B cell (primary cell): Measurements from ENCODE around the gene HS3ST6. TPM values are rescaled to one million over a fixed set of nuclear protein-coding genes. Genes with fewer than 3 reads are reported as not detected.

Experiments used
- ATAC-seq: fragments of 200-7000 bp; cut with Tn5 transposase; one replicate; pipeline ENCODE4 v1.10.0; 2021; ENCODE audit warnings: low read depth, mild to moderate bottlenecking, moderate number of reproducible peaks, moderate library complexity
- CTCF ChIA-PET: fragments of 350-600 bp; sonication (Branson Sonifier 250); formaldehyde crosslinking; loops from one replicate; lab custom pipeline; 2021; ENCODE audit warnings: antibody characterized with exemption, inconsistent platforms; lab: Charles Lee
- POLR2A ChIA-PET: fragments of 350-600 bp; sonication (Branson Sonifier 250); formaldehyde crosslinking; loops from one replicate; lab custom pipeline; 2021; ENCODE audit warnings: antibody characterized with exemption; lab: Charles Lee
- DNase-seq: peaks from one replicate; pipeline ENCODE4 v3.0.0; 2013
- H2AFZ ChIP-seq: 2 replicates; pipeline ENCODE4 v1.6.1; 2012; ENCODE audit warnings: mild to moderate bottlenecking, low read depth, low read length; ENCODE audit not compliant: insufficient read depth, poor library complexity, severe bottlenecking
- H3K27ac ChIP-seq, 2 donors: 1 replicate in 1 of 2; 2 replicates in 1 of 2; pipeline ENCODE4 v1.5.1; 2012 to 2013; ENCODE audit warnings: low read length in 2 of 2, mild to moderate bottlenecking in 2 of 2, moderate library complexity in 1 of 2
- H3K27me3 ChIP-seq, 4 experiments: fragments of 200-600 bp in 1 of 4; sonication (generic) in 1 of 4; replicated peaks in 1 of 4; 1 replicate in 2 of 4; 2 replicates in 2 of 4; pipeline versions ENCODE4 v1.6.1 to v1.7.0; 2013 to 2016; ENCODE audit warnings: low read length in 3 of 4, mild to moderate bottlenecking in 2 of 4, mixed read lengths in 1 of 4, moderate library complexity in 1 of 4; ENCODE audit not compliant: insufficient read depth in 4 of 4, control insufficient read depth in 3 of 4; ENCODE audit errors: control extremely low read depth in 1 of 4
- H3K36me3 ChIP-seq, 2 experiments: replicated peaks in 1 of 2; 1 replicate in 1 of 2; 2 replicates in 1 of 2; pipeline versions ENCODE4 v1.6.1 to v1.7.1; 2013; ENCODE audit warnings: low read length in 1 of 2; ENCODE audit not compliant: insufficient read depth in 2 of 2, control insufficient read depth in 1 of 2; ENCODE audit errors: control extremely low read depth in 1 of 2, extremely low read depth in 1 of 2
- H3K4me1 ChIP-seq, 2 donors: fragments of 200-600 bp in 1 of 2; sonication (generic) in 1 of 2; 1 replicate in 1 of 2; 2 replicates in 1 of 2; pipeline versions ENCODE4 v1.5.1 to v1.6.1; 2013 to 2017; ENCODE audit warnings: low read length in 2 of 2; ENCODE audit not compliant: control insufficient read depth in 2 of 2, insufficient read depth in 2 of 2
- H3K4me2 ChIP-seq: replicated peaks from 2 replicates; pipeline ENCODE3; 2012; ENCODE audit warnings: mild to moderate bottlenecking, low read depth, low read length; ENCODE audit not compliant: poor library complexity, severe bottlenecking
- H3K4me3 ChIP-seq, 5 experiments: fragments of 200-600 bp in 1 of 5; sonication (generic) in 1 of 5; 1 replicate in 3 of 5; 2 replicates in 2 of 5; pipeline versions ENCODE4 v1.5.1 to v1.7.0; 2011 to 2016; ENCODE audit warnings: low read length in 4 of 5, mild to moderate bottlenecking in 4 of 5, low read depth in 2 of 5, control low read depth in 1 of 5, moderate library complexity in 1 of 5; ENCODE audit not compliant: insufficient read depth in 1 of 5; ENCODE audit errors: control extremely low read depth in 1 of 5, extremely low read depth in 1 of 5
- H3K79me2 ChIP-seq: fragments of 200-600 bp; sonication (generic); one replicate; pipeline ENCODE4 v1.6.0; 2016; ENCODE audit warnings: low read length; ENCODE audit not compliant: control insufficient read depth, insufficient read depth
- H3K9ac ChIP-seq: fragments of 200-600 bp; sonication (generic); 2 replicates; pipeline ENCODE4 v1.6.1; 2017; ENCODE audit warnings: mild to moderate bottlenecking, low read length, moderate library complexity
- H3K9me3 ChIP-seq, 3 donors: one replicate each; pipeline versions ENCODE4 v1.6.1 to v1.7.1; 2013; ENCODE audit warnings: low read length in 2 of 3; ENCODE audit not compliant: control insufficient read depth in 2 of 3, insufficient read depth in 1 of 3; ENCODE audit errors: control extremely low read depth in 1 of 3
- H4K20me1 ChIP-seq: 2 replicates; pipeline ENCODE4 v1.6.0; 2012; ENCODE audit warnings: mild to moderate bottlenecking, low read length; ENCODE audit not compliant: insufficient read depth, control insufficient read depth, poor library complexity, severe bottlenecking
- H3K27ac Mint-ChIP-seq: one replicate; pipeline ENCODE4 v1.8.0; 2021; ENCODE audit warnings: mixed read lengths
- H3K27me3 Mint-ChIP-seq: one replicate; pipeline ENCODE4 v1.8.0; 2021; ENCODE audit warnings: mixed read lengths
- H3K4me1 Mint-ChIP-seq: one replicate; pipeline ENCODE4 v1.8.0; 2021; ENCODE audit warnings: mixed read lengths
- H3K4me3 Mint-ChIP-seq: one replicate; pipeline ENCODE4 v1.8.0; 2021; ENCODE audit warnings: mixed read lengths
- H3K9me3 Mint-ChIP-seq: one replicate; pipeline ENCODE4 v1.8.0; 2022; ENCODE audit warnings: mixed read lengths; ENCODE audit not compliant: insufficient read depth
- EZH2 ChIP-seq: IDR thresholded peaks from 2 replicates; pipeline ENCODE4 v1.6.1; 2012; ENCODE audit warnings: borderline replicate concordance, low read depth, mild to moderate bottlenecking, moderate library complexity, low read length; ENCODE audit not compliant: insufficient read depth, poor library complexity, severe bottlenecking
- WGBS: methylation state at CpG from one replicate; pipeline ENCODE4 v1.1.5; 2013; ENCODE audit warnings: missing lambda C conversion rate; ENCODE audit not compliant: insufficient coverage; 5-methylcytosine and 5-hydroxymethylcytosine counted together
- intact Hi-C: fragments of 100-400 bp; cut with micrococcal nuclease; formaldehyde crosslinking; loops from one replicate; pipeline ENCODE4 v1.10.0; 2022
- polyA plus RNA-seq: library from polyadenylated mRNA; depleted of rRNA; stranded (reverse); fragments of >200 nt; gene quantifications from 2 replicates; pipeline ENCODE4 v1.2.3, GENCODE V29; 2012
- total RNA-seq, 2 donors: library from RNA; stranded (reverse); fragments of 120-200 nt in 1 of 2; gene quantifications; 1 replicate in 1 of 2; 2 replicates in 1 of 2; pipeline versions ENCODE4 v1.2.3 to v1.2.4, GENCODE V29; 2013 to 2022
- TF ChIP-seq, protein P1 (sequence below): fragments of 200-600 bp; IDR thresholded peaks from one replicate; pipeline ENCODE4 v1.8.0; 2022; ENCODE audit warnings: antibody characterized with exemption, mild to moderate bottlenecking

HS3ST6 gene
- total and polyA plus RNA-seq, 2 donors (not counting 1 experiment from before 2014, with no cell fraction given), result not detected

DNA sequence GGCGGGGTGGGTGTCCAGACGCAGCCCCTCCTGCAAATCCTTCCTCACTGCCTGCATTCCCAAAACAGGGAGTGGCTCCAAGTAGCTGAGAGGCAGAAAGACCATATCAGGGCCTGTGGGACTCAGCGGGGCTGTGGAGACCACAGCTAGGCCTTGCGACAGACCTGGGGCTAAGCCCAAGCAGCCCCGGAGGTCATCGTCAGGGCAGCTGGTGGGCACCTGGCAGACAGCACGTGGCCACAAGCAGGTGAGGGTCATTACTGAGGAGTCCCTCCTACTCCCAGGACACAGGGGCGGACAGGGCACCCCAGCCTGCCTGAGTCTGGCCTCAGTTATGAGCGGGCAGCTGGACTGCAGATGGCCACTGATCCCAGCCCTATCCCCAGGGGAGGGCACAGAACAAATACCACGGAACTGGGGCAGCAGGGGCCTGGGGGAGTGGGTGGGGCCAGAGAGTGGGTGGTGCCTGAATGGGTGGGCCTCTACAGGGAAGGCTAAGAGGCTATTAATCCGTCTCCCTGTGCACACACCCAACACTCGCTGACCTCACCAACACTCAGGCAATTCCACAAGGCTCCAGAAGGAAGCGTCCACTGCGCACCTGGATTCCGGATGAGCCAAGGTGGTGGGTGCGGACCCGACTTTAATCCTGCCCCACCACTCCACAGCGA is 8.5 kb downstream of the HS3ST6 start:
- no peak overlapping the region for H3K4me2 ChIP-seq
- no peaks in the 10 kb centered on the region for H3K79me2 ChIP-seq
- no peaks in the 10 kb centered on the region for H3K36me3 ChIP-seq
- TF ChIP-seq, protein P1, sequence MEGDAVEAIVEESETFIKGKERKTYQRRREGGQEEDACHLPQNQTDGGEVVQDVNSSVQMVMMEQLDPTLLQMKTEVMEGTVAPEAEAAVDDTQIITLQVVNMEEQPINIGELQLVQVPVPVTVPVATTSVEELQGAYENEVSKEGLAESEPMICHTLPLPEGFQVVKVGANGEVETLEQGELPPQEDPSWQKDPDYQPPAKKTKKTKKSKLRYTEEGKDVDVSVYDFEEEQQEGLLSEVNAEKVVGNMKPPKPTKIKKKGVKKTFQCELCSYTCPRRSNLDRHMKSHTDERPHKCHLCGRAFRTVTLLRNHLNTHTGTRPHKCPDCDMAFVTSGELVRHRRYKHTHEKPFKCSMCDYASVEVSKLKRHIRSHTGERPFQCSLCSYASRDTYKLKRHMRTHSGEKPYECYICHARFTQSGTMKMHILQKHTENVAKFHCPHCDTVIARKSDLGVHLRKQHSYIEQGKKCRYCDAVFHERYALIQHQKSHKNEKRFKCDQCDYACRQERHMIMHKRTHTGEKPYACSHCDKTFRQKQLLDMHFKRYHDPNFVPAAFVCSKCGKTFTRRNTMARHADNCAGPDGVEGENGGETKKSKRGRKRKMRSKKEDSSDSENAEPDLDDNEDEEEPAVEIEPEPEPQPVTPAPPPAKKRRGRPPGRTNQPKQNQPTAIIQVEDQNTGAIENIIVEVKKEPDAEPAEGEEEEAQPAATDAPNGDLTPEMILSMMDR, result no peak
- TF ChIP-seq EZH2, result no peak
- Mint-ChIP-seq H3K27ac (no peak overlapping the region), H3K4me3 (no peak overlapping the region), H3K4me1 (no peaks in the 10 kb centered on the region), H3K27me3 (peaks cover 11% of the 10 kb centered on the region), H3K9me3 (no peaks in the 10 kb centered on the region)
- no peak overlapping the region for H3K9ac ChIP-seq
- no peaks in the 10 kb centered on the region for H3K4me1 ChIP-seq
- H2AFZ ChIP-seq, result no peak overlapping the region
- H3K27me3 ChIP-seq, result peaks cover 0 to 20% (median 1%) of the 10 kb centered on the region in 4 experiments
- H3K4me3 ChIP-seq, result no peak overlapping the region
- CTCF ChIA-PET, result no interaction called here
- WGBS, result 83% methylated on average over 16 of the region's 18 CpGs
- POLR2A ChIA-PET, result no interaction called here
- DNase-seq, result no peak
- intact Hi-C loops, result no loop called here
- no peaks in the 10 kb centered on the region for H4K20me1 ChIP-seq
- no peak for ATAC-seq
- peaks cover 0 to 3% (median 0%) of the 10 kb centered on the region in 3 donors for H3K9me3 ChIP-seq
- H3K27ac ChIP-seq, result no peak overlapping the region

DNA sequence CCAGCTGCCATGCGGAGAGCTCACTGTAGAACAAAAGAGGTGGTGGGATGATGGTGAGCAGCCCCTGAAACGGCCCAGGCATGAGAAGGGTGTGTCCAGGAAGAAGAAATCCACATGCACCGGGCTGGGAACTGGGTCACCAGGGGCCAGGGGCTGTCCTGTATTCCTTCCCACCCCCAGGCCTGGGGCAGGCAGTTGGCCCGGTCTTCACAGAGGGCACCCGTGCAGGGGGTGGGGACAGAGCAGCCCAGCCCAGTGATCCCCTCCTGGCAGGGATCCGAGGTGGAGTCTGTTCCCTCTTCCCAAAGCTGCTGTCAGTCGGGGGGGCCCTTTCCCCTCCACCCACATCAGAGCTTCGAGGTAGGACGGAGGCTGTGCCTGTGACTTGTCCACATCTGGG is 9.2 kb downstream of the HS3ST6 start:
- ChIA-PET POLR2A (no interaction called here), CTCF (no interaction called here)
- DNase-seq (no peak), ATAC-seq (no peak)
- H3K27ac ChIP-seq, result no peak overlapping the region
- no peak overlapping the region for H3K27ac Mint-ChIP-seq
- peaks cover 0 to 19% (median 1%) of the 10 kb centered on the region in 4 experiments for H3K27me3 ChIP-seq
- H3K9me3 Mint-ChIP-seq, result no peaks in the 10 kb centered on the region
- H3K4me2 ChIP-seq, result no peak overlapping the region
- no peak for TF ChIP-seq EZH2
- TF ChIP-seq, protein P1, result no peak
- peaks cover 0 to 3% (median 0%) of the 10 kb centered on the region in 3 donors for H3K9me3 ChIP-seq
- no peak overlapping the region for H3K4me3 Mint-ChIP-seq
- H3K36me3 ChIP-seq, result no peaks in the 10 kb centered on the region
- peaks cover 14% of the 10 kb centered on the region for H3K27me3 Mint-ChIP-seq
- H4K20me1 ChIP-seq, result no peaks in the 10 kb centered on the region
- 87% methylated on average over 8 of the region's 9 CpGs for WGBS
- no peak overlapping the region for H3K4me3 ChIP-seq
- H3K9ac ChIP-seq, result no peak overlapping the region
- H2AFZ ChIP-seq, result no peak overlapping the region
- no peaks in the 10 kb centered on the region for H3K4me1 Mint-ChIP-seq
- no peaks in the 10 kb centered on the region for H3K79me2 ChIP-seq
- H3K4me1 ChIP-seq, result no peaks in the 10 kb centered on the region
- intact Hi-C loops, result no loop called here
